ENCODE results near the gene RPL22L1. TPM values are rescaled to one million over a fixed set of nuclear protein-coding genes. Genes with fewer than 3 reads are reported as not detected.
"Not testable (repeated sequence)": the region's sequence is repeated elsewhere in the genome, so short reads cannot be mapped to it uniquely, and the experiment has no call there.

The RPL22L1 gene
- polyA plus RNA-seq, 1 donor = 94.4 TPM

DNA sequence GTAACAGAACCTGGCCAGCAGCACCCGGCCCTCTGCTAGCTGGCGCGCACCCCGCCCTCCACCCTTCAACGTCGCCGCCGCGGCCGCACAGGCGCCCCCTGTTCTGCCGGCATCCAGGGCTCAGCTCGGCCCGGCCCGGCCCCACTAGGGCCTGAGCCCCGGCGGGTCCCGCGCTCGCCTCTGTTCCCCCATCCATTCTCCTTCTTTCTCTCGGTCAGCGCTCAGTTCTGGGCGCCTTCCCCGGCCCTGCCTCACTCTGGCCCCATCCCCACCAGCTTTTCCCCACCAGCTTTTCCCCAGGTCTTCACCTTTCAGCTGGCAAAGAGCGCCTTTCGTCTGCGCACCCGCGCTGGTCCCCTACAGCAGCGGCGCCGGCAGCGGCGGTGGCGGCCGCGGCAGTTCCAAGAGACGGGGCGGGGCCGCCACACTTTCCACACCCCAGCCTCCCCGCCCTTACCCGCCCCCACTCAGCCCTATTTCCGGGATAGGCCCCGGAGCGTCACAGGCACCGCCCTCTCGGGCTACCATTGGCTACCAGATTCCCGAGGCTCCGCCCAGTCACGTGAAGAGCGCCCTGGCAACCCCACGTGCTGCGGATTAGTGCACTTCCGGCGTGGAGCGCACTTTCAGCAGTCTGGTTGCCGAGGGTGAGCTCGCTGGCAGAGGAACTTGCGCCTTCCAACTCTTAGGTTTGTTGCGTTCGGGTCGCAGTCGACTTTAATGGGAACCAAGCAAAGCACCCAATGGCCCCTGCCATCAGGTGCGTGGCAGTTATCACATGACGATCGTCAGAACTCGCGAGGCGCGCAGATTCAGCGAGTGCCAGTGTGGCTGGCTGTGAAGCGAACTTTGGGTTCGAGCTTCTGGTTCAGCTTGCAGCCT is 38.5 kb upstream of the RPL22L1 start, which contains the start of gene EIF5A2:
Gene EIF5A2 (minus strand): TSS at position 403 of the 882 bp plus-strand sequence. CDS start 831 bp downstream, outside the sequence.
- peak; percentile 95 to 96 for DNase-seq
- Histone ChIP-seq H3K4me1 (ENCODE audit: control insufficient read depth, insufficient read depth, low read length) (peaks cover 14% of the 10 kb centered on the region), H3K27me3 (ENCODE audit: control insufficient read depth, insufficient read depth, low read length) (peaks cover 3% of the 10 kb centered on the region), H3K4me3 (ENCODE audit: low read length) (peak within 1 kb of the TSS; percentile 79), H3K36me3 (ENCODE audit: control insufficient read depth, insufficient read depth, low read length) (no peaks in the 10 kb centered on the region), H3K9me3 (ENCODE audit: control insufficient read depth, low read depth, low read length) (peaks cover 15% of the 10 kb centered on the region), H3K27ac (ENCODE audit: low read length) (peak within 1 kb of the TSS; percentile 67)
- no CpG with 5 or more reads among the region's 73 CpGs for WGBS (ENCODE audit: insufficient coverage, low lambda C conversion rate)

DNA sequence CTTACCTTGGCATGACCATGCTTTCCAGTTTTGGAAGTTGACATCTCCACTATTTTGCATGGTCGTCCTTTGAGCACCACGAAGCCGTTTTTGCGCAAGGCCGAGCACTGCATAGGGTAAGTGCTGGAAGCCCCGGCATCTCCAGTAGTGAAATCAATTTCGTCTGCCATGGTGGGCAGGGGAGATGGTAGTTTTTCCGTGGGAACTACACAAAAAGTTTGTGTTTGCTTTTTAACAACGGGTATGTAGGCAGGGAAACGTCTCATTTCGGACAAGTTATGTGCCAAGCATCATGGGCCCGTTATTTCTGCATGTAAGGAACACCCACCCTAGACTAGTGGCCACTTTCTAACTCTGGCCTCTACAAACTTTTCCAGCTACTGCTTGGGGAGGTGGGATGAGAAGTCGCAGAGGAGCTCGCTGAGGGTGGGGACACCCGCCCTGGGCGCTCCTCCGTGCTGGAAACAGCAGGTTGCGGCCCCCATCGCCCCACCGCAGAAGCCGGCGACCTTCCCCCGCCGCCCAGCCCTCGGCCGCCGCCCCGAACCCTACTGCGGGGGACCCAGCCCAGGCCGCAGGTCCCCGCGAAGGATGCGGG is 37.7 kb upstream of the RPL22L1 start:
- Histone ChIP-seq H3K9me3 (ENCODE audit: control insufficient read depth, low read depth, low read length) (peaks cover 15% of the 10 kb centered on the region), H3K4me1 (ENCODE audit: control insufficient read depth, insufficient read depth, low read length) (peaks cover 14% of the 10 kb centered on the region), H3K27me3 (ENCODE audit: control insufficient read depth, insufficient read depth, low read length) (peaks cover 3% of the 10 kb centered on the region), H3K4me3 (ENCODE audit: low read length) (peak overlapping the region; percentile 79), H3K36me3 (ENCODE audit: control insufficient read depth, insufficient read depth, low read length) (no peaks in the 10 kb centered on the region), H3K27ac (ENCODE audit: low read length) (no peak overlapping the region)
- no CpG with 5 or more reads among the region's 33 CpGs for WGBS (ENCODE audit: insufficient coverage, low lambda C conversion rate)
- DNase-seq = peak in 1 of 2 donors; percentile 13

DNA sequence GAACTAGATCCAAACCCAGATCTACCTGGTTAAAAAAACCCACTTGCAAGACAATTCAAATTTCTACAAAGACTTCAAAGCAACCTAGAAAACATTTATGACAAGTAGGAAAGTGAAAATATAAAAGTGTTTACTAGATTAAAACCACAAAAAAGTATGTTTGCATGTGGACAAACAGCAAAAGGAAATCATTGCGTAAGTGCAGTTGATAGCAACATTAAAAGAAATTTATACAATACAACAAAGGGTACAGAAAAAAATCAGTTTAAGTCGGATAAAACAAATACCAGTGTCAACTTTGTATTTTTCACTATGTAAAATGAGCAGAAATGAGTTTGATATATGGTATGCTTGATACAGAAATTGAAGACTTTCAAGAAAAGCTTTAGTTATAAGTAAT is 35.9 kb upstream of the RPL22L1 start:
- H3K9me3 ChIP-seq (ENCODE audit: control insufficient read depth, low read depth, low read length) = peaks cover 15% of the 10 kb centered on the region
- no peak for DNase-seq
- H3K27me3 ChIP-seq (ENCODE audit: control insufficient read depth, insufficient read depth, low read length) = peaks cover 3% of the 10 kb centered on the region
- 87% methylated on average over 2 of the region's 2 CpGs for WGBS (ENCODE audit: insufficient coverage, low lambda C conversion rate)
- H3K27ac ChIP-seq (ENCODE audit: low read length) = no peak overlapping the region
- peaks cover 14% of the 10 kb centered on the region for H3K4me1 ChIP-seq (ENCODE audit: control insufficient read depth, insufficient read depth, low read length)
- no peaks in the 10 kb centered on the region for H3K36me3 ChIP-seq (ENCODE audit: control insufficient read depth, insufficient read depth, low read length)
- no peak overlapping the region for H3K4me3 ChIP-seq (ENCODE audit: low read length)

- Histone ChIP-seq H3K36me3 (ENCODE audit: control insufficient read depth, insufficient read depth, low read length) (no peaks in the 10 kb centered on the region), H3K9me3 (ENCODE audit: control insufficient read depth, low read depth, low read length) (no peaks in the 10 kb centered on the region), H3K4me3 (ENCODE audit: low read length) (no peak overlapping the region), H3K4me1 (ENCODE audit: control insufficient read depth, insufficient read depth, low read length) (peaks cover 7% of the 10 kb centered on the region), H3K27ac (ENCODE audit: low read length) (no peak overlapping the region), H3K27me3 (ENCODE audit: control insufficient read depth, insufficient read depth, low read length) (peaks cover 3% of the 10 kb centered on the region)
- no peak for DNase-seq
- WGBS (ENCODE audit: insufficient coverage, low lambda C conversion rate) = 90% methylated on average over 2 of the region's 3 CpGs
These were observed 33.1 kb upstream of the RPL22L1 start for GRCh38 chr3:170903123-170903522.

DNA sequence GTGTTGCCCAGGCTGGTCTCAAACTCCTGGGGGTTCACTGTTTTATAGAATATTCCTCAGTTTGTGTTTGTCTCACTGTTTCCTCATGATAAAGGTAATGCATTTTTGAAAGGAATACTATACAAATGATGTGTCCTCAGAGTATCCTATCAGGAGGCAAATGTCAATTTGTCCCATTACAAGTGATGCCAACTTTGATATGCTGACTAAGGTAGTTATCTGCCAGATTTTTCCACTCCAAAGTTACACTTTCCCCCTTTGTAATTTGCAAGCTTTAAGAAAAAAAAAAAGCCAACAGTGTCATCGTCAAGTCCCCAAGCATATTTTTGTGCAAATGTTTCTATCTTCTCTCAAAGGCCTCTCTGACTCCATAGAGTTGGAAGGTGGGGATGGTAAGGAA is 29.5 kb upstream of the RPL22L1 start:
- no peak overlapping the region for H3K4me3 ChIP-seq (ENCODE audit: low read length)
- no peak for DNase-seq
- H3K27me3 ChIP-seq (ENCODE audit: control insufficient read depth, insufficient read depth, low read length) = no peaks in the 10 kb centered on the region
- H3K27ac ChIP-seq (ENCODE audit: low read length) = no peak overlapping the region
- H3K9me3 ChIP-seq (ENCODE audit: control insufficient read depth, low read depth, low read length) = no peaks in the 10 kb centered on the region
- H3K36me3 ChIP-seq (ENCODE audit: control insufficient read depth, insufficient read depth, low read length) = no peaks in the 10 kb centered on the region
- no peaks in the 10 kb centered on the region for H3K4me1 ChIP-seq (ENCODE audit: control insufficient read depth, insufficient read depth, low read length)
- WGBS (ENCODE audit: insufficient coverage, low lambda C conversion rate) = no CpG with 5 or more reads among the region's 1 CpG

DNA sequence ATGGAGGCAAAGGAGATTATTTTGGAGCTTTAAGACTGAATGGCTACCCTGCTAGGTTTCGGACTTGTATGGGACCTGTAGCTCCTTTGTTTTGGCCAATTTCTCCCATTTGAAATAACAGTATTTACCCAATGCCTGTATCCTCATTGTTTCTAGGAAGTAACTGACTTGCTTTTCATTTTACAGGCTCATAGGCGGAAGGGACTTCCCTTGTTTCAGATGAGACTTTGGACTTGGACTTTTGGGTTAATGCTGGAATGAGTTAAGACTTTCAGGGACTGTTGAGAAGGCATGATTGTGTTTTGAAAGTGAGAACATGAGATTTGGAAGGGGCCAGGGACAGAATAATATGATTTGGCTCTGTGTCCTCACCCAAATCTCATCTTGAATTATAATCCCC is 28.0 kb upstream of the RPL22L1 start:
- H3K36me3 ChIP-seq (ENCODE audit: control insufficient read depth, insufficient read depth, low read length) = no peaks in the 10 kb centered on the region
- WGBS (ENCODE audit: insufficient coverage, low lambda C conversion rate) = no CpG with 5 or more reads among the region's 2 CpGs
- no peaks in the 10 kb centered on the region for H3K27me3 ChIP-seq (ENCODE audit: control insufficient read depth, insufficient read depth, low read length)
- H3K4me3 ChIP-seq (ENCODE audit: low read length) = no peak overlapping the region
- no peaks in the 10 kb centered on the region for H3K9me3 ChIP-seq (ENCODE audit: control insufficient read depth, low read depth, low read length)
- DNase-seq = peak in 1 of 2 donors; percentile 6
- no peaks in the 10 kb centered on the region for H3K4me1 ChIP-seq (ENCODE audit: control insufficient read depth, insufficient read depth, low read length)
- no peak overlapping the region for H3K27ac ChIP-seq (ENCODE audit: low read length)

DNA sequence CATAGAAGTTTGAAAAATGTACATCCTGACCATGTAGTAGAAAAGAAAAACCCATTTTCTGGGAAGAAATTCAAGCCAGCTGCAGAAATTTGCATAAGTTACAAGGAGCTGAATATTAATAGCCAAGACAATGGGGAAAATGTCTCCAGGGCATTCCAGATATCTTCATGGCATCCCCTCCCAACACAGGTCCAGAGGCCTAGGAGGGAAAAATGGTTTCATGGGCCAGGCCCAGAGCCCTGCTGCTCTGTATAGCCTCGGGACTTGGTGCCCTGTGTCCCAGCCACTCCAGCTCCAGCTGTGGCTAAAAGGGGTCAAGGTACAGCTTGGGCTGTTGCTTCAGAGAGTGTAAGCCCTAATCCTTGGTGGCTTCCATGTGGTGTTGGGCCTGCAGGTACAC is 27.2 kb upstream of the RPL22L1 start:
- WGBS (ENCODE audit: insufficient coverage, low lambda C conversion rate) = no CpG with 5 or more reads among the region's 1 CpG
- H3K36me3 ChIP-seq (ENCODE audit: control insufficient read depth, insufficient read depth, low read length); H3K27me3 ChIP-seq (ENCODE audit: control insufficient read depth, insufficient read depth, low read length); H3K27ac ChIP-seq (ENCODE audit: low read length); H3K9me3 ChIP-seq (ENCODE audit: control insufficient read depth, low read depth, low read length); DNase-seq; H3K4me1 ChIP-seq (ENCODE audit: control insufficient read depth, insufficient read depth, low read length); H3K4me3 ChIP-seq (ENCODE audit: low read length): not testable (repeated sequence)

- peak in 1 of 2 donors; percentile 11 for DNase-seq
- no peaks in the 10 kb centered on the region for H3K27me3 ChIP-seq (ENCODE audit: control insufficient read depth, insufficient read depth, low read length)
- H3K4me3 ChIP-seq (ENCODE audit: low read length) = no peak overlapping the region
- no peaks in the 10 kb centered on the region for H3K36me3 ChIP-seq (ENCODE audit: control insufficient read depth, insufficient read depth, low read length)
- no peaks in the 10 kb centered on the region for H3K4me1 ChIP-seq (ENCODE audit: control insufficient read depth, insufficient read depth, low read length)
- no peaks in the 10 kb centered on the region for H3K9me3 ChIP-seq (ENCODE audit: control insufficient read depth, low read depth, low read length)
- no peak overlapping the region for H3K27ac ChIP-seq (ENCODE audit: low read length)
- WGBS (ENCODE audit: insufficient coverage, low lambda C conversion rate) = no CpG with 5 or more reads among the region's 1 CpG
These were observed 26.8 kb upstream of the RPL22L1 start for GRCh38 chr3:170896781-170897180.

DNA sequence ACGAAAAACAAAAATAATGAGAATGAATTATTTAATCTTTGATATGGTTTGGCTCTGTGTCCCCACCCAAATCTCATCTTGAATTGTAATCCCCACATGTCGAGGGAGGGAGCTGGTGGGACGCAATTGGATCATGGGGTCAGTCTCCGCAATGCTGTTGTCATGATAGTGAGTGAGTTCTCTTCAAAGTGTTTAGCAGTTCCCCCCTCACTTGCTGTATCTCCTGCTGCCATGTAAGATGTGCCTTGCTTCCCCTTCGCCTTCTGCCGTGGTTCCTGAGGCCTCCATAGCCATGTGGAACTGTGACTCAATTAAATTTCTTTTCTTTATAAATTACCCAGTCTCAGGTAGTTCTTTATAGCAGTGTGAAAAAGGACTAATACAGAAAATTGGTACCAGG is 26.3 kb upstream of the RPL22L1 start:
- not testable (repeated sequence) for H3K4me3 ChIP-seq (ENCODE audit: low read length); H3K27ac ChIP-seq (ENCODE audit: low read length); H3K9me3 ChIP-seq (ENCODE audit: control insufficient read depth, low read depth, low read length); H3K4me1 ChIP-seq (ENCODE audit: control insufficient read depth, insufficient read depth, low read length); H3K36me3 ChIP-seq (ENCODE audit: control insufficient read depth, insufficient read depth, low read length); H3K27me3 ChIP-seq (ENCODE audit: control insufficient read depth, insufficient read depth, low read length); DNase-seq
- WGBS (ENCODE audit: insufficient coverage, low lambda C conversion rate) = no CpG with 5 or more reads among the region's 6 CpGs

DNA sequence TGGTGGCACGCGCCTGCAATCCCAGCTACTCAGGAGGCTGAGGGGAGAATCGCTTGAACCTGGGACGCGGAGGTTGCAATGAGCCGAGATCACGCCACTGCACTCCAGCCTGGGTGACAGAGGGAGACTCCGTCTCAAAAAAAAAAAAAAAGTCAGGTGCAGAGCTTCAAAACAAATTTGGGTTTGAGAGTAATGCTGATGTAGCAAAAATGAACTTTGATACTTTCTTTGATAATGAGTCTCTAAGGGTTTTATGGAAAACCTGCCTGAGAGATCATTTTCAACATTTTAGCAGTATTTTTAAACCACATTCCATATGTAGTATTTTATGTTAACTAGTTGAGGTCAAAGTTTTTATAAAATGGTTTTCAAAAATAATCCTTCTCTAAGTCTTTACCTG is 23.9 kb upstream of the RPL22L1 start:
- no peak for DNase-seq
- H3K9me3 ChIP-seq (ENCODE audit: control insufficient read depth, low read depth, low read length) = no peaks in the 10 kb centered on the region
- no CpG with 5 or more reads among the region's 8 CpGs for WGBS (ENCODE audit: insufficient coverage, low lambda C conversion rate)
- no peak overlapping the region for H3K27ac ChIP-seq (ENCODE audit: low read length)
- H3K36me3 ChIP-seq (ENCODE audit: control insufficient read depth, insufficient read depth, low read length) = no peaks in the 10 kb centered on the region
- H3K4me1 ChIP-seq (ENCODE audit: control insufficient read depth, insufficient read depth, low read length) = no peaks in the 10 kb centered on the region
- H3K27me3 ChIP-seq (ENCODE audit: control insufficient read depth, insufficient read depth, low read length) = no peaks in the 10 kb centered on the region
- H3K4me3 ChIP-seq (ENCODE audit: low read length) = no peak overlapping the region
